Thyroid gland (tissue), 4 donors: ENCODE results near the gene LONRF3.

Source experiments
- POLR2A ChIP-seq, 2 donors: fragments of 450-650 bp; IDR thresholded peaks; one replicate each; pipeline ENCODE4 v1.6.1; 2017; ENCODE audit warnings: antibody characterized with exemption in 2 of 2, mild to moderate bottlenecking in 2 of 2, moderate library complexity in 1 of 2
- TF ChIP-seq, protein P1 (sequence below), 6 experiments: fragments of 200-600 bp in 3 of 6; fragments of 450-650 bp in 3 of 6; sonication (generic) in 3 of 6; IDR thresholded peaks; one replicate each; pipeline ENCODE4 v1.5.1; 2016 to 2019; ENCODE audit warnings: antibody characterized with exemption in 6 of 6, mild to moderate bottlenecking in 2 of 6, inconsistent platforms in 1 of 6, moderate library complexity in 1 of 6

DNA sequence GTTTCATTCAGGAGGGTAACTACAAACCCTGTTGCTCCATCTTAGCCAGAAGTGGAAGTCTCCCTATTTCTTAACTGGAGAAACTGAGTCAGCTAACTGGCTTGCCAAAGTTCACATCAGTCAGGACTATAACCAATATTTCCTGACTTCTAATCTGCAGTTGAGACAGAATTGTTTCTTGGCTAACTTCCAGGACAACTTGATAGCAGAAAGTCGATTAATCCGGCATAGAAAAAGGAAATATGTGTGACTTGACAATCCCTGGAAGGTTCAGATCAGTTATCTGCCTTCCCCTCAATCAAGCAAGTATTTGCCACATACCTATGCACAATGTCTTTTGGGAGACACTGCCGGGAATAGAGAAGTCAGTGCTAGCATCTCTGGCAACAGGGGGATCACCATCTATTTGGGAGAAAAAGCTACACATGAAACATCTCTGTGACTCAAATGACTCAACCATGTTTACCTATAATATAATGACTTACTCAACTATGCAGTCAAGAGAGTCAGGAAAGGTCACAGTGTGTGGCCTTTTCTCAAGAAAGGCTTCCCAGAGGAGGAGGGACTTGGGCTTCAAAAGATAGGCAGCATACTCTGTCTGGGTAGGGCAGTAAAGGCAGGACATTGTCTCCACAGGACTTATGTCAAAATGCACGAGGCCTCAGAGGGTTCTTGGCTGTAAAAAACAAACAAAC is 12.4 kb upstream of the LONRF3 start:
- TF ChIP-seq, protein P1, sequence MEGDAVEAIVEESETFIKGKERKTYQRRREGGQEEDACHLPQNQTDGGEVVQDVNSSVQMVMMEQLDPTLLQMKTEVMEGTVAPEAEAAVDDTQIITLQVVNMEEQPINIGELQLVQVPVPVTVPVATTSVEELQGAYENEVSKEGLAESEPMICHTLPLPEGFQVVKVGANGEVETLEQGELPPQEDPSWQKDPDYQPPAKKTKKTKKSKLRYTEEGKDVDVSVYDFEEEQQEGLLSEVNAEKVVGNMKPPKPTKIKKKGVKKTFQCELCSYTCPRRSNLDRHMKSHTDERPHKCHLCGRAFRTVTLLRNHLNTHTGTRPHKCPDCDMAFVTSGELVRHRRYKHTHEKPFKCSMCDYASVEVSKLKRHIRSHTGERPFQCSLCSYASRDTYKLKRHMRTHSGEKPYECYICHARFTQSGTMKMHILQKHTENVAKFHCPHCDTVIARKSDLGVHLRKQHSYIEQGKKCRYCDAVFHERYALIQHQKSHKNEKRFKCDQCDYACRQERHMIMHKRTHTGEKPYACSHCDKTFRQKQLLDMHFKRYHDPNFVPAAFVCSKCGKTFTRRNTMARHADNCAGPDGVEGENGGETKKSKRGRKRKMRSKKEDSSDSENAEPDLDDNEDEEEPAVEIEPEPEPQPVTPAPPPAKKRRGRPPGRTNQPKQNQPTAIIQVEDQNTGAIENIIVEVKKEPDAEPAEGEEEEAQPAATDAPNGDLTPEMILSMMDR (IDR thresholded peaks at IDR 0.05) = no peak
- no peak for TF ChIP-seq POLR2A (IDR thresholded peaks at IDR 0.05)
